GM12864 (cell line): ENCODE data around the gene C1QL2.

Experiments
- DNase-seq: peaks from one replicate; pipeline ENCODE4 v3.0.0-alpha.2; 2011; ENCODE audit warnings: low read depth
- H3K4me3 ChIP-seq: 2 replicates; pipeline ENCODE4 v1.5.1; 2011; ENCODE audit warnings: mild to moderate bottlenecking, low read depth, low read length, control low read depth
- TF ChIP-seq, protein P1 (sequence below): IDR thresholded peaks from 2 replicates; pipeline ENCODE4 v1.5.1; 2011; ENCODE audit warnings: low read depth, mild to moderate bottlenecking, moderate library complexity, low read length, control low read depth, inconsistent platforms; ENCODE audit errors: missing control alignments

Gene C1QL2

DNA sequence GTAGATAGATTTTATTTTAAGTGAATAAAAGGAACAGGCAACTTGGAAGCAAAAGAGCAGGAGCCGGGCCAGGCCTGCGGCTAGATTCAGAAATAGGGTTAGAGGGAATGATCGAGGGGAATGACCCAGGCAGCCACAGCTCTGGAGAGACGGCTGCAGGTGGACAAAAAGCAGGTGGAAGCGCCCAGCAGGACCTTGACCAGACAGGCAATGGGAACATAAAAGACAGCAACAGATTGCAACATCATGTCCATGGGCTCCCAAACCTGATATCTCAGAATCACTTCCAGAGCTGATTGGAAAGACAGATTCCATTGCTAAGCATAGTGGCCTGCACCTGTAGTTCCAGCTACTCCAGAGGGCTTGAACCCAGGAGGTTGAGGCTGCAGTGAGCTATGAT is 36.5 kb upstream of the C1QL2 start:
- TF ChIP-seq, protein P1, sequence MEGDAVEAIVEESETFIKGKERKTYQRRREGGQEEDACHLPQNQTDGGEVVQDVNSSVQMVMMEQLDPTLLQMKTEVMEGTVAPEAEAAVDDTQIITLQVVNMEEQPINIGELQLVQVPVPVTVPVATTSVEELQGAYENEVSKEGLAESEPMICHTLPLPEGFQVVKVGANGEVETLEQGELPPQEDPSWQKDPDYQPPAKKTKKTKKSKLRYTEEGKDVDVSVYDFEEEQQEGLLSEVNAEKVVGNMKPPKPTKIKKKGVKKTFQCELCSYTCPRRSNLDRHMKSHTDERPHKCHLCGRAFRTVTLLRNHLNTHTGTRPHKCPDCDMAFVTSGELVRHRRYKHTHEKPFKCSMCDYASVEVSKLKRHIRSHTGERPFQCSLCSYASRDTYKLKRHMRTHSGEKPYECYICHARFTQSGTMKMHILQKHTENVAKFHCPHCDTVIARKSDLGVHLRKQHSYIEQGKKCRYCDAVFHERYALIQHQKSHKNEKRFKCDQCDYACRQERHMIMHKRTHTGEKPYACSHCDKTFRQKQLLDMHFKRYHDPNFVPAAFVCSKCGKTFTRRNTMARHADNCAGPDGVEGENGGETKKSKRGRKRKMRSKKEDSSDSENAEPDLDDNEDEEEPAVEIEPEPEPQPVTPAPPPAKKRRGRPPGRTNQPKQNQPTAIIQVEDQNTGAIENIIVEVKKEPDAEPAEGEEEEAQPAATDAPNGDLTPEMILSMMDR = no peak
- H3K4me3 ChIP-seq = no peak overlapping the region
- DNase-seq = no peak

DNA sequence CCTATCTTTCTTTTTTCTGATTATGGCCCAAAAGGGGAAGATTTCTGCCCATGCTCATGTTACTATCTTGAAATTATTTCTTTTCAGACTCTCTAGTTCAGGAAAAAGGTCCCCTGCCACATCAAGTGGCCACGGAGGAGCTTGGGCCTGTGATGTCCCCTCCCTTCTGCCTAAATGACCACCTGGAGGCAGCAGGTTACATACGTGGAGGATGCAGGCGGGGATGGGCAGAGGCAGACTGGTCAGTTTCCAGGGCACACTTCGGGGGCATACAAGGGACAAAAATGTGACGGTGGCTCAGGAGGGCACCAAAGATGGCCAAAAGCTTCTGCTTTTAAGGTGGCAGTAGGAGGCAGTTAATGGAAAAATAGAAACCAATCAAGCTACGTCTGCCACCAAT is 34.3 kb upstream of the C1QL2 start:
- TF ChIP-seq, protein P1 = no peak
- no peak for DNase-seq
- no peak overlapping the region for H3K4me3 ChIP-seq

DNA sequence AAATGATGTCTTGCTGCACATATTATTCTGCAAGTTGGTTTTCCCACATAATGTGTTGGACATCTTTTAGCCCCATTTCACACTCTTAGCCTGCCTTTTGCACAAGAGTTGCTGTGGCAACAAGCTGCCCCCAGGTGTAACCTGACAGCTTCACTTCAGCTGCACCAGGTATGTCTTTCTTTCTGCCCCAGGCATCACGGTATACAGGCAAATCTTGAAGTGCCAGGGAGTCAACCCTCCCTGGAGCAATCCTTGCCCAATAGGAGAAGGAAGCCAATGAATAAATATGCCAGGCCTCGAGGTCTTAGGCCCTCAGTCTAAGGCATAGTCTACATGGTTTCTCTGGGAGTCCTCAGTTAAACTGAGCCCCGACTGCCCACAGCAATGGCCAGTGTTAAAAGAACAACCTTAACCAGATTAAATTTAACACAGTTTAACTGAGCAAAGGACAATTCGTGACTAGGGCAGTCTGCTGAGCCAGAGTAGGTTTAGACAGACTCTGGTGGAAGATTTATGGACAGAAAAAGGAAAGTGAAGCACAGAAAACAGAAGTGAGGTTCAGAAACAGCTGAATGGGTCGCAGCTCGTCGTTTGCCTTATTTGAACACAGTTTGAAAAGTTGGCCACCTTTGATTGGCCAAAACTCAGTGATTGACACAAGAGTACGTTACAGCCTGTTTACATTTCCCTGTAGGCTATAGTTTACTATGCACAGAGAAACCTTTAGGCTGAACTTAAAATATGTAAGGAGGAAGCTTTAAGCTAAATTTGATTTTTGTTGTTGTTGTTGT is 32.0 kb upstream of the C1QL2 start:
- TF ChIP-seq, protein P1 = no peak
- no peak for DNase-seq
- no peak overlapping the region for H3K4me3 ChIP-seq

DNA sequence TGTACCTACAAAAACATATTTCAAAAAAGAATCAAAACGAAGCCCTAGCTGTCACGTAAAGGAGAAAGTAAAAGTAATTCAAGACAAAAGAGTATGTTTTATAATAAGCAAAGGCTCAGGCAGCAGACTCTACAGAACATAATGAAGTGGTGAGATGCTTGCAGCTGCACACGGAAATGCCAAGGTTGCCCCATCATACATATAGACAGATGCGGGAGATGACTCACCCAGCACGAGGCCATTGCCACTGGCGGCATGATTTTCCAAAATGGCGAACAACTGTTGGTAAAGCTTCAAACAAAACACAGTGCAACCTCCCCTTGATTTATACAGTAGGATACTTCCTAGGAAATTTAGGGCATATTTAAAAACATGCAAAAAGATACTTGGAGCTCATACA is 26.0 kb upstream of the C1QL2 start:
- H3K4me3 ChIP-seq = no peak overlapping the region
- no peak for DNase-seq
- TF ChIP-seq, protein P1 = no peak

DNA sequence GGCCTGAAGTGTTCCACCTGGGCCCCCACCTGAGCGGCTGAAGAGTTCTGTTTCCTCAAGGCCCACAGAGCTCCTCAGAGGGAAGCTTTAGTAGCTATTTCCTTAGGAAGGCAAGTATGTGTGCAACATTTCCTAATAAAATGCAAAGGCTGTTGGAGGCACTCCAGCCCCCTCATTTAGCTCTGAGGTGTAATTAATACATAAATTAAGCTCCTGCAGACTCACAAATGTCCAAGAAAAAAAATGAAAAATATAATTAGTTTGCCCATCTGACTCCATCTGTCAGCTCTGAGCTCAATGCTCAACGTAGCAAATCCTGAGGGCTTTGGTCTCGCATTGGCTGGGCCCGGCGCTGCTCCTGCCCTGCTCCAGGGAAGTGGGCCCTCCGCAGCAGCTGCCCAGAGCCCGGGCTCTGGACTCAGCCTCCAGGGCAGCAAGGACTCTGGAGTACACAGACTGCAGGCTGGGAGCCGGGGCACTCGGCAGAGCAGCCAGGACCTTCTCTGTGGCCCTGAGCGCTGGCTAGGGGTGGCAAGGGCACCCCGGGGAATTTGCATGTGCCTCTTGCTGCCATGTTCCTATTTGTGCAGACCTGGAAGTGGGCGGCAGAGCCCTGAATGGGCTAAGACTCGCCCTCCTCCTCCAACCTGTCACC is 23.4 kb upstream of the C1QL2 start:
- TF ChIP-seq, protein P1 = no peak
- no peak for DNase-seq
- H3K4me3 ChIP-seq = no peak overlapping the region

DNA sequence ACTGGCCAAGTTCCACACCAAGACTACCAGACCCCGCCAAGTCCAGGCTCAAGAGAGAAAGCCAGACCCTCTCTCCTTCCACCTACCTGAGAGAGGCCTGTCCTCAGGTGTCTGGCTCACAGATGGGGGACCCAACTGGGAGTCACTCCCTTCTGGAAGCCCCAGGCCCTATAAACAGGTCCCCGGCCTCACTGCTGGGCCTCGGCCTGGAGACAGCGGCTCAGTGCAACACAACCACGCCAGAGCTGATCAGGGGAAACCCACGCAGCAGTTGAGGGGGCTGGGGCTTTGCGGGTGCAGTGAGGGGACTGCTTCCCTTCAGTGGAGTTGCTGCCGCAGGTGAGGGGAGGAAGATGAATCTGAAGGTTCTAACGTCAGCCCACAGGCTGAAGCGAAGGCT is 22.8 kb upstream of the C1QL2 start:
- no peak for DNase-seq
- no peak overlapping the region for H3K4me3 ChIP-seq
- TF ChIP-seq, protein P1 = no peak
